Fibroblast of pulmonary artery (primary cell): ENCODE results near the gene PTX3.

Experiments
- DNase-seq: peaks from one replicate; pipeline ENCODE4 v3.0.0-alpha.2; 2010; ENCODE audit warnings: low read depth
- H3K4me3 ChIP-seq: replicated peaks from 2 replicates; pipeline ENCODE4 v1.5.1; 2011; ENCODE audit warnings: low read depth, mild to moderate bottlenecking, control low read depth, low read length, moderate library complexity
- CTCF ChIP-seq: IDR thresholded peaks from 2 replicates; pipeline ENCODE4 v1.5.1; 2011; ENCODE audit warnings: mild to moderate bottlenecking, control low read depth, low read length, inconsistent platforms; ENCODE audit errors: missing control alignments

PTX3 gene

GRCh38 chr3:157465741-157466140 is 29.1 kb downstream of the PTX3 start:
- DNase-seq: no peak
- no peak for TF ChIP-seq CTCF
- no peak overlapping the region for H3K4me3 ChIP-seq

DNA sequence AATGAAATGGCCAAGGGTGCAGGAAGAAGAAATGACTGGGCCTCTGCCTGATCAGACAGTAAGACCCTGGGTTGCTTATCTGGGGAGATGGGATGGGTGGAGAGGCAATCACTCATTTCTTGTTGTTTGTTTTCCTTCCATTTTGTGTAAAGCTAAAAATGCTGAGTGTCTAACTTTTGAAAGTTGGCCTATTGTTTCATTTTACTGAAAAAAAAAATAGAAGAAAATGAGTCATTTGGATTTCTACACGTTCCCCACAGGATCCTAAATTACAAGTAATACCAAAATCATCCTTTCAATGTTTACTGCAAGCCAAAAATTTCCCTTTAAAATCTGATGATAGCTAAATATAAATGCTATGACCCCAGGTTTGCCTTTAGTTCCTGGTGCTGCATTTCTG is 30.6 kb downstream of the PTX3 start:
- no peak overlapping the region for H3K4me3 ChIP-seq
- TF ChIP-seq CTCF: no peak
- DNase-seq: peak; percentile 60

DNA sequence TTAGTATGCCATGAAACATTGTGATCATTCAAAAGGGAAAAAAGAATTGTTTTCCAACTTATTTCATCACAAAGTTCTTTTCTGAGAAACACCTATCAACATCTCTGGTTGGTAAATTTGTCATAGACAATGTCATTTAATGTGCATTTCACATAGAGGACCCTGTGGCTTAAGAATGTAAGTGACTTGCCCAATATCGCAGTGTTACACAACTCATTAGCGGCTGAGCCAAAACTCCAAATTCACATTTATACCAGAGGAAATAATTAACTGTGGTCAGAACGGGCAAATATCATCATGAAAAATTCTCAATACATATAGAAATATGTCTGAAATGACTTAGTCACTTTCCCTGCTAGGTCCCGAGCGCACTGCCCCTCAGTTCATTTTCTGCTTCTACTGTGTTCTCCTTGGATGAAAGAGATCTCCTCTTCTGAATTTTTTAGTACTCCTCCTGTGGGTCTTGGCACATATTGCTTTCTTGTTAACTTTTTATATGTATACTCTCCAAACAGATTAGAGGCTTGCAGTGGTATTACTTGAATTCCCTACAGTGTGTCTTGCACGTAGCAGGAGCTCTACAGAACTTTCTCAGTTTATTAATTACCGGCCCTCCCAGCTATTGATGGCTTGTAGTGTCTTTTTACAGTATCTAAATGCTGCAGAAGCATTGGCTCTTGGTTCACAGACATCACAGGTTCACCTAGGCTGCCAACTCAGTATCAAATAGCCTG is 33.1 kb downstream of the PTX3 start:
- no peak for TF ChIP-seq CTCF

GRCh38 chr3:157471064-157471463 is 34.4 kb downstream of the PTX3 start:
- H3K4me3 ChIP-seq: no peak overlapping the region
- peak; percentile 41 for DNase-seq
- no peak for TF ChIP-seq CTCF

More for the DNA sequence above, 33.1 kb downstream of the PTX3 start:
- no peak for DNase-seq
- no peak overlapping the region for H3K4me3 ChIP-seq

DNA sequence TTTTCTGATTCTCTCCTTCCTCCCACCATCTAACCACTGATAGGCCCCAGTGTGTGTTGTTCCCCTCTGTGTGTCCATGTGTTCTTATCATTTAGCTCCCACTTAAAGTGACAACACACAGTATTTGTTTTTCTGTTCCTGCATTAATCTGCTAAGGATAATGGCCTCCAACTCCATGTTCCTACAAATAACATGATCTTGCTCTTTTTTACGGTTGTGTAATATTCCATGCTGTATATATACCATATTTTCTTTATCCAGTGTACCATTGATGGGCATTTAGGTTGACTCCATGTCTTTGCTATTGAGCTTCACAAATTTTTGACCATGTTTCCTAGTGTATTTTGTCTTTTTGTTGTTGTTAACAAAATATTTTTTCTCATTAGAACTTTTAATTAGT is 36.0 kb downstream of the PTX3 start:
- no peak for DNase-seq
- H3K4me3 ChIP-seq: no peak overlapping the region
- no peak for TF ChIP-seq CTCF

- H3K4me3 ChIP-seq: no peak overlapping the region
- no peak for TF ChIP-seq CTCF
- DNase-seq: peak; percentile 65
Measured at GRCh38 chr3:157475921-157476414, 39.3 kb downstream of the PTX3 start.

DNA sequence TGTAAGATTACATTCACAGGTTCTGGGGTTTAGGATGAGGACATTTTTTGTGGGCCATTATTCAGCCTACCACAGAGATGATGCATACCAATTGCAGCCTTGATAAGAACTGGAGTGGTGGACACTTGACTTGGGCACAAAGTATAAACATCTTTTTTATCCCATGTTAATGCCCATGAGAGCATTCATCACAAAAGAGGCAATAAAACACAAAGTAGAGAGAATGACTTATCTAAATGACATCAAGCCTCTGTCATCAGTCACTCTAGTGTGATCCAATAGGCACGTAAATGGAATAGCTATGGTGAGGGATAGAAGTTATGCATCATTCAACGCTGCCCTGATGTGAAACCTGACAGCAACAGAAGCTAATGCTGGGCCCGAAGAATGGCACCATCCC is 40.8 kb downstream of the PTX3 start:
- no peak overlapping the region for H3K4me3 ChIP-seq
- TF ChIP-seq CTCF: no peak
- no peak for DNase-seq
